Measurements from ENCODE around the gene FOSB.
A peak's percentile ranks its signal among the peaks of the same experiment; 100 is the strongest.

FOSB gene

GRCh38 chr19:45467456-45468158, at the start of gene FOSB:
TSS of gene FOSB (plus strand) at chr19:45467996. CDS start at chr19:45468587, 591 bp downstream.
- TF ChIP-seq CTCF (IDR thresholded peaks at IDR 0.05; ENCODE audit: borderline replicate concordance, insufficient read depth, low read depth, low read length): no peak

DNA sequence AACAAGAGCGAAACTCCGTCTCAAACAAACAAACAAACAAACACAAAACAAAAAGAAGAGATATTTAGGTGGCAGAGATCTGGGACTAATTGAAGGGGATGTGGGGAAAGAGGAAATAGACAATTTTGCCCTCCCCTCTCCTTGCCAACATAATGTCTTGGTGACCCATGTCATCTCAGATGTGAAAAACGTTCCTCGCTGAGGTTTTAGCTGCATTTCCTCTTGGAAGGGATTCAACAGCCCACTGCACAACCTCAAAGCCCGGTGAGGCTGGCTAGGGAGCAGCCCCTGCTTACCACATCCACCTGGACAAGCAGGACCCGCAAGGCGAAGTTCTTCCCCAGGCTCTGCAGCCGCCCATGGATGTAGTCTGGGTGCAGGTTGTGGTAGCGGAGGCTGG, 49.0 kb upstream of the FOSB start:
- no peak for TF ChIP-seq CTCF (IDR thresholded peaks at IDR 0.05; ENCODE audit: borderline replicate concordance, insufficient read depth, low read depth, low read length)
- peak overlapping the region; percentile 29 for H3K4me3 ChIP-seq (ENCODE audit: low read depth, low read length)

More at GRCh38 chr19:45467456-45468158, at the start of gene FOSB:
- peak within 1 kb of the TSS; percentile 88 for H3K4me3 ChIP-seq (ENCODE audit: low read depth, low read length)

DNA sequence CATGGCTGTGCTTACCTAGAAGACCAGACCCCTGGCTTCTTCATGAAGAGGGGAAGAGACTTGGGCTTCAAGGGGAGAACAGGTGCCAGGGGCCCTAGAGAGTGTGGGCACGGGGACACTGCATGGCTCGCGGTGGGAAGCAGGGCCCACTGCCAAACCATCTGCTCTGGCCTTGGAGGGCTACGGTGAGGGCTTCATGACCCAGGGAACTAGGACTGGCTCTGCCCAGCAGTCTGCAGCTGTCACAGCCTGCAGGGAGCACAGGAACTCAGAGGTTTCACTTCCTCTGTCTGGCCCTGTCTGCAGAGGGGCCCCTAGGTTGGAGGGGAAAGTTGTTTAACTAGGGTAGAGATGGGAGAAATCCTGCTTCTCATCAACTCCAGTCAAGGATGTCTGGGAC, 48.4 kb upstream of the FOSB start:
- no peak for TF ChIP-seq CTCF (IDR thresholded peaks at IDR 0.05; ENCODE audit: borderline replicate concordance, insufficient read depth, low read depth, low read length)
- peak overlapping the region; percentile 29 for H3K4me3 ChIP-seq (ENCODE audit: low read depth, low read length)

DNA sequence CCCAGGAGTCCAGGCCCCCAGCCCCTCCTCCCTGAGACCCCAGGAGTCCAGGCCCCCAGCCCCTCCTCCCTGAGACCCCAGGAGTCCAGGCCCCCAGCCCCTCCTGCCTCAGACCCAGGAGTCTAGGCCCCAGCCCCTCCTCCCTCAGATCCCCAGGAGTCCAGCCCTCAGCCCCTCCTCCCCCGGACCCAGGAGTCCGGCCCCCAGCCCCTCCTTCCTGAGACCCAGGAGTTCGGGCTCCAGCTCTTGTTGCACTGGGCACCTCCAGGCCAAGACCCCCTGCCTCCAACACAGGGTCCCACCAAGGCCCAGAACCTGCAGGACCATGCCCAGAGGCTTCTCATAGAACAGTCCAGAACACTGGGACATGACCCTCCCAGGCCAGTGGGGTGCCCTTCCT, 47.9 kb upstream of the FOSB start:
- peak overlapping the region; percentile 29 for H3K4me3 ChIP-seq (ENCODE audit: low read depth, low read length)

GRCh38 chr19:45420356-45420755, 47.4 kb upstream of the FOSB start:
- TF ChIP-seq CTCF (IDR thresholded peaks at IDR 0.05; ENCODE audit: borderline replicate concordance, insufficient read depth, low read depth, low read length): no peak

More for the DNA sequence above, 47.9 kb upstream of the FOSB start:
- TF ChIP-seq CTCF (IDR thresholded peaks at IDR 0.05; ENCODE audit: borderline replicate concordance, insufficient read depth, low read depth, low read length): no peak

GRCh38 chr19:45420871-45421270, 46.9 kb upstream of the FOSB start:
- TF ChIP-seq CTCF (IDR thresholded peaks at IDR 0.05; ENCODE audit: borderline replicate concordance, insufficient read depth, low read depth, low read length): no peak
- no peak overlapping the region for H3K4me3 ChIP-seq (ENCODE audit: low read depth, low read length)

More at GRCh38 chr19:45420356-45420755, 47.4 kb upstream of the FOSB start:
- no peak overlapping the region for H3K4me3 ChIP-seq (ENCODE audit: low read depth, low read length)

- H3K4me3 ChIP-seq (ENCODE audit: low read depth, low read length): no peak overlapping the region
- no peak for TF ChIP-seq CTCF (IDR thresholded peaks at IDR 0.05; ENCODE audit: borderline replicate concordance, insufficient read depth, low read depth, low read length)
Observed at GRCh38 chr19:45421947-45422498, 45.8 kb upstream of the FOSB start.
